Stomach (tissue), 9 donors: ENCODE measurements around the gene PRKCA. TPM values are rescaled to one million over a fixed set of nuclear protein-coding genes. Genes with fewer than 3 reads are reported as not detected.
A peak's percentile ranks its signal among the peaks of the same experiment; 100 is the strongest.
"Not testable (repeated sequence)": the region's sequence is repeated elsewhere in the genome, so short reads cannot be mapped to it uniquely, and the experiment has no call there.

Source experiments
- DNase-seq, 2 donors: peaks; one replicate each; pipeline versions ENCODE4 v3.0.0 to v3.0.0-alpha.2; 2013 to 2019
- H3K27ac ChIP-seq, 5 donors: fragments of 200-600 bp in 4 of 5; sonication (generic) in 4 of 5; one replicate each; pipeline ENCODE4 v1.5.1; 2013 to 2019; ENCODE audit warnings: mild to moderate bottlenecking in 1 of 5, moderate library complexity in 1 of 5
- H3K27me3 ChIP-seq, 3 donors: fragments of 200-600 bp; sonication (generic); one replicate each; pipeline ENCODE4 v1.5.1; 2017 to 2019; ENCODE audit warnings: mixed run types in 1 of 3
- H3K36me3 ChIP-seq, 4 donors: fragments of 200-600 bp; sonication (generic); 1 replicate in 3 of 4; 2 replicates in 1 of 4; pipeline ENCODE4 v1.5.1; 2016 to 2019
- H3K4me1 ChIP-seq, 4 donors: fragments of 200-600 bp; sonication (generic); one replicate each; pipeline ENCODE4 v1.5.1; 2016 to 2019
- H3K4me3 ChIP-seq, 4 donors: fragments of 200-600 bp; sonication (generic) in 3 of 4; one replicate each; pipeline ENCODE4 v1.5.1; 2016 to 2019; ENCODE audit warnings: mild to moderate bottlenecking in 1 of 4
- H3K9me3 ChIP-seq, 4 donors: fragments of 200-600 bp; sonication (generic); one replicate each; pipeline ENCODE4 v1.5.1; 2016 to 2019
- CTCF ChIP-seq, 7 experiments: fragments of 450-650 bp in 4 of 7; fragments of 200-600 bp in 3 of 7; sonication (generic) in 3 of 7; IDR thresholded peaks; one replicate each; pipeline ENCODE4 v1.5.1; 2016 to 2019; ENCODE audit warnings: antibody characterized with exemption in 7 of 7, control low read depth in 2 of 7, mild to moderate bottlenecking in 1 of 7
- EP300 ChIP-seq: sonication (generic); formaldehyde crosslinking; IDR thresholded peaks from one replicate; pipeline ENCODE4 v1.6.1; 2017; ENCODE audit warnings: antibody characterized with exemption
- POLR2A ChIP-seq, 4 donors: fragments of 450-650 bp; IDR thresholded peaks; one replicate each; pipeline ENCODE4 v1.6.1; 2016; ENCODE audit warnings: antibody characterized with exemption in 4 of 4, control low read depth in 2 of 4, mild to moderate bottlenecking in 1 of 4, moderate library complexity in 1 of 4
- POLR2AphosphoS5 ChIP-seq, 3 donors: sonication (generic); formaldehyde crosslinking; IDR thresholded peaks; one replicate each; pipeline ENCODE4 v1.6.1; 2016; ENCODE audit warnings: antibody characterized with exemption in 3 of 3
- WGBS, 5 donors: extraction: QIAGEN DNeasy Blood & Tissue Kit in 3 of 5; methylation state at CpG; one replicate each; pipeline versions ENCODE4 v1.1.5 to v1.1.7; 2013 to 2018; 5-methylcytosine and 5-hydroxymethylcytosine counted together
- intact Hi-C: fragments of 100-400 bp; cut with DNase I; formaldehyde crosslinking; loops from one replicate; pipeline ENCODE4 v1.15.1; 2023; ENCODE audit warnings: low total_unique reads
- polyA plus RNA-seq, 3 donors: library from polyadenylated mRNA; stranded (reverse); fragments of 200-250 nt; gene quantifications; one replicate each; pipeline ENCODE4 v1.2.3, GENCODE V29; 2013
- total RNA-seq, 5 donors: library from RNA; depleted of rRNA; stranded (reverse); fragments of >200 nt; gene quantifications; one replicate each; pipeline versions ENCODE4 v1.1.0 to v1.2.3, GENCODE V29; 2014 to 2016
- donor health status: healthy with polysubstance abuse.
- donor health status: Bipolar disorder and iron deficiency.
- donor health status: healthy.

Gene PRKCA
- total and polyA plus RNA-seq, 8 donors, result 2.1 to 41.1 (median 12.2) TPM

GRCh38 chr17:66620528-66620927 lies 318.1 kb downstream of the PRKCA start:
- DNase-seq, result no peak
- H3K36me3 ChIP-seq, result no peaks in the 10 kb centered on the region
- H3K27me3 ChIP-seq, result no peaks in the 10 kb centered on the region
- H3K4me1 ChIP-seq, result peaks cover 0 to 17% (median 0%) of the 10 kb centered on the region in 4 donors
- no peak overlapping the region for H3K27ac ChIP-seq
- no peak for TF ChIP-seq POLR2A (IDR thresholded peaks at IDR 0.05)
- no peak for TF ChIP-seq EP300
- no peak for TF ChIP-seq POLR2AphosphoS5 (IDR thresholded peaks at IDR 0.05)
- no peak for TF ChIP-seq CTCF (IDR thresholded peaks at IDR 0.05)
- no peak overlapping the region for H3K4me3 ChIP-seq
- WGBS, 5 donors, result 73 to 87% (median 81%) methylated on average over 2 of the region's 2 CpGs
- H3K9me3 ChIP-seq, result no peaks in the 10 kb centered on the region
- intact Hi-C loops, result no loop called here

- peaks cover 0 to 41% (median 0%) of the 10 kb centered on the region in 4 donors for H3K4me1 ChIP-seq
- H3K27me3 ChIP-seq, H3K36me3 ChIP-seq, intact Hi-C loops, H3K4me3 ChIP-seq, H3K9me3 ChIP-seq, H3K27ac ChIP-seq, DNase-seq: not testable (repeated sequence)
- WGBS, 5 donors, result 87 to 93% (median 89%) methylated on average over 2 of the region's 2 CpGs
Observed at GRCh38 chr17:66624630-66625029, 322.2 kb downstream of the PRKCA start.

- Histone ChIP-seq H3K27me3 (no peaks in the 10 kb centered on the region), H3K4me3 (no peak overlapping the region), H3K27ac (no peak overlapping the region), H3K9me3 (no peaks in the 10 kb centered on the region), H3K4me1 (peaks cover 0 to 38% (median 0%) of the 10 kb centered on the region in 4 donors), H3K36me3 (no peaks in the 10 kb centered on the region)
- 49 to 72% (median 62%) methylated on average over 2 of the region's 2 CpGs for WGBS, 5 donors
- no peak for TF ChIP-seq EP300
- peak in 3 of 7 experiments; percentile 8 to 36 (median 23) for TF ChIP-seq CTCF (IDR thresholded peaks at IDR 0.05)
- peak in 1 of 2 donors; percentile 49 for DNase-seq
- intact Hi-C loops, result no loop called here
Observed at GRCh38 chr17:66625311-66625767, 322.9 kb downstream of the PRKCA start.

GRCh38 chr17:66627985-66628384 lies 325.6 kb downstream of the PRKCA start:
- peaks cover 0 to 34% (median 0%) of the 10 kb centered on the region in 4 donors for H3K4me1 ChIP-seq
- no peaks in the 10 kb centered on the region for H3K27me3 ChIP-seq
- TF ChIP-seq POLR2A (IDR thresholded peaks at IDR 0.05), result no peak
- TF ChIP-seq EP300, result no peak
- TF ChIP-seq POLR2AphosphoS5 (IDR thresholded peaks at IDR 0.05), result no peak
- TF ChIP-seq CTCF (IDR thresholded peaks at IDR 0.05), result no peak
- no peaks in the 10 kb centered on the region for H3K36me3 ChIP-seq
- intact Hi-C loops, result no loop called here
- peak in 1 of 2 donors; percentile 39 for DNase-seq
- H3K4me3 ChIP-seq, result no peak overlapping the region
- no peaks in the 10 kb centered on the region for H3K9me3 ChIP-seq
- 66 to 86% (median 76%) methylated on average over 4 of the region's 4 CpGs for WGBS, 5 donors
- H3K27ac ChIP-seq, result no peak overlapping the region

GRCh38 chr17:66629762-66630161 lies 327.3 kb downstream of the PRKCA start:
- H3K9me3 ChIP-seq, result no peaks in the 10 kb centered on the region
- WGBS, 5 donors, result 78 to 93% (median 87%) methylated on average over 3 of the region's 3 CpGs
- no peak for TF ChIP-seq POLR2A (IDR thresholded peaks at IDR 0.05)
- no peak for TF ChIP-seq POLR2AphosphoS5 (IDR thresholded peaks at IDR 0.05)
- no peak for TF ChIP-seq CTCF (IDR thresholded peaks at IDR 0.05)
- TF ChIP-seq EP300, result no peak
- intact Hi-C loops, result no loop called here
- H3K4me1 ChIP-seq, result peaks cover 0 to 46% (median 0%) of the 10 kb centered on the region in 4 donors
- no peak for DNase-seq
- H3K36me3 ChIP-seq, result no peaks in the 10 kb centered on the region
- H3K4me3 ChIP-seq, result no peak overlapping the region
- H3K27ac ChIP-seq, result no peak overlapping the region
- H3K27me3 ChIP-seq, result no peaks in the 10 kb centered on the region
